Measurements from ENCODE around the gene INO80E.

DNA sequence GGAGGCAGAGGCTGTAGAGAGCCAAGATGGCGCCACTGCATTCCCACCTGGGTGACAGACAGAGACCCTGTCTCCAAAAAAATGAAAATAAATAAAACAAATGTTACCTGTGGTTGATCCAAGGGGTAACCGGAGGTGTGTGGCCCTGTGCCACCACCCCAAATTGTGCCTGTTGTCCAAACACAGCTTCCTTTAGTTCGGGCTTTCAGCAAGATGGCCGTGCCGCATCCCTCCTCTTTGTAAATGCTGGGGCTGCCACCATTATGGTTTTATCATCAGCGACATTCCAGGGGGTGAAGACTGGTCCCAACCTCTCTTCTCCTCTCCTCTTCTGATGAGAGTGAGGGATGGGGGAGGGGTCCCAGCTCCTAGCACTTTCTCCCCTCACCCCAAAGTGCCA lies 26.8 kb downstream of the INO80E start, which contains the start of gene C16orf92:
- TF ChIP-seq RAD21 (IDR thresholded peaks at IDR 0.05; ENCODE audit: low read depth), result no peak
- no peak for TF ChIP-seq CTCF (IDR thresholded peaks at IDR 0.05 in 2 of 3, conservative IDR thresholded peaks at IDR 0.05 in 1 of 3; ENCODE audit: borderline replicate concordance in 1 of 3, insufficient read depth in 1 of 3, low read depth in 2 of 3, low read length in 2 of 3)
- no peak for TF ChIP-seq JUND (IDR thresholded peaks at IDR 0.05)
- TF ChIP-seq ZBTB33 (IDR thresholded peaks at IDR 0.05; ENCODE audit: extremely low read depth, insufficient replicate concordance, low read length), result no peak
- TF ChIP-seq ZNF274 (IDR thresholded peaks at IDR 0.05; ENCODE audit: low read depth, low read length), result no peak

Data from HCT116 (cell line).